ENCODE data around the gene ZSWIM4.
"Not testable (repeated sequence)": the region's sequence is repeated elsewhere in the genome, so short reads cannot be mapped to it uniquely, and the experiment has no call there.

GRCh38 chr19:13793317-13793716 is 1.9 kb upstream of the ZSWIM4 start:
- not testable (repeated sequence) for TF ChIP-seq TAF1 (IDR thresholded peaks at IDR 0.05; ENCODE audit: low read depth); MXI1 (conservative IDR thresholded peaks at IDR 0.05; ENCODE audit: poor library complexity, severe bottlenecking); POLR2AphosphoS5 (IDR thresholded peaks at IDR 0.05); EZH2 (IDR thresholded peaks at IDR 0.05; ENCODE audit: borderline replicate concordance, insufficient read depth, low read length, poor library complexity, severe bottlenecking); REST (IDR thresholded peaks at IDR 0.05; ENCODE audit: borderline replicate concordance); EP300 (conservative IDR thresholded peaks at IDR 0.05; ENCODE audit: poor library complexity, severe bottlenecking); SMC3 (conservative IDR thresholded peaks at IDR 0.05; ENCODE audit: poor library complexity)
- TF ChIP-seq, protein P1, sequence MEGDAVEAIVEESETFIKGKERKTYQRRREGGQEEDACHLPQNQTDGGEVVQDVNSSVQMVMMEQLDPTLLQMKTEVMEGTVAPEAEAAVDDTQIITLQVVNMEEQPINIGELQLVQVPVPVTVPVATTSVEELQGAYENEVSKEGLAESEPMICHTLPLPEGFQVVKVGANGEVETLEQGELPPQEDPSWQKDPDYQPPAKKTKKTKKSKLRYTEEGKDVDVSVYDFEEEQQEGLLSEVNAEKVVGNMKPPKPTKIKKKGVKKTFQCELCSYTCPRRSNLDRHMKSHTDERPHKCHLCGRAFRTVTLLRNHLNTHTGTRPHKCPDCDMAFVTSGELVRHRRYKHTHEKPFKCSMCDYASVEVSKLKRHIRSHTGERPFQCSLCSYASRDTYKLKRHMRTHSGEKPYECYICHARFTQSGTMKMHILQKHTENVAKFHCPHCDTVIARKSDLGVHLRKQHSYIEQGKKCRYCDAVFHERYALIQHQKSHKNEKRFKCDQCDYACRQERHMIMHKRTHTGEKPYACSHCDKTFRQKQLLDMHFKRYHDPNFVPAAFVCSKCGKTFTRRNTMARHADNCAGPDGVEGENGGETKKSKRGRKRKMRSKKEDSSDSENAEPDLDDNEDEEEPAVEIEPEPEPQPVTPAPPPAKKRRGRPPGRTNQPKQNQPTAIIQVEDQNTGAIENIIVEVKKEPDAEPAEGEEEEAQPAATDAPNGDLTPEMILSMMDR (IDR thresholded peaks at IDR 0.05; ENCODE audit: poor library complexity, severe bottlenecking): not testable (repeated sequence)

Measured in neural cell (in vitro differentiated cells).